Neural progenitor cell (in vitro differentiated cells): ENCODE results near the gene CDC42. TPM values are rescaled to one million over a fixed set of nuclear protein-coding genes. Genes with fewer than 3 reads are reported as not detected.
"Not testable (repeated sequence)": the region's sequence is repeated elsewhere in the genome, so short reads cannot be mapped to it uniquely, and the experiment has no call there.

Source experiments
- DNase-seq: peaks from one replicate; pipeline ENCODE4 v3.0.0-alpha.2; 2016; ENCODE audit warnings: low spot score
- H2AFZ ChIP-seq: fragments of 200-600 bp; sonication (generic); replicated peaks from 2 replicates; pipeline ENCODE4 v1.6.1; 2016; ENCODE audit warnings: antibody characterized with exemption
- H3F3A ChIP-seq: fragments of 200-600 bp; sonication (generic); 2 replicates; pipeline ENCODE4 v1.6.1; 2016; ENCODE audit warnings: antibody characterized with exemption, low read depth
- H3K27ac ChIP-seq: fragments of 200-600 bp; sonication (generic); 2 replicates; pipeline ENCODE4 v1.5.1; 2016; ENCODE audit warnings: mild to moderate bottlenecking
- H3K27me3 ChIP-seq: fragments of 200-600 bp; sonication (generic); 2 replicates; pipeline ENCODE4 v1.6.1; 2016; ENCODE audit warnings: mild to moderate bottlenecking, moderate library complexity
- H3K36me3 ChIP-seq: fragments of 200-600 bp; sonication (generic); 2 replicates; pipeline ENCODE4 v1.5.1; 2016
- H3K4me1 ChIP-seq: fragments of 200-600 bp; sonication (generic); 2 replicates; pipeline ENCODE4 v1.6.1; 2016; ENCODE audit warnings: mixed run types
- H3K4me2 ChIP-seq: fragments of 200-600 bp; sonication (generic); 2 replicates; pipeline ENCODE4 v1.6.1; 2016
- H3K4me3 ChIP-seq: fragments of 200-600 bp; sonication (generic); 2 replicates; pipeline ENCODE4 v1.5.1; 2016
- H3K79me2 ChIP-seq: fragments of 200-600 bp; sonication (generic); 2 replicates; pipeline ENCODE4 v1.6.1; 2016; ENCODE audit warnings: low read depth
- H3K9ac ChIP-seq: fragments of 200-600 bp; sonication (generic); 2 replicates; pipeline ENCODE4 v1.6.1; 2016
- H3K9me3 ChIP-seq: fragments of 200-600 bp; sonication (generic); 2 replicates; pipeline ENCODE4 v1.5.1; 2016; ENCODE audit warnings: low read depth
- H4K20me1 ChIP-seq: fragments of 200-600 bp; sonication (generic); 2 replicates; pipeline ENCODE4 v1.6.1; 2016; ENCODE audit warnings: low read depth
- H3K27ac Mint-ChIP-seq: 3 replicates; pipeline ENCODE4 v1.8.0; 2021; ENCODE audit warnings: mixed read lengths
- H3K27me3 Mint-ChIP-seq: 2 replicates; pipeline ENCODE4 v1.8.0; 2022; ENCODE audit warnings: low read depth, mild to moderate bottlenecking, inconsistent platforms, moderate library complexity, mixed read lengths; ENCODE audit not compliant: insufficient read depth
- H3K36me3 Mint-ChIP-seq: 3 replicates; pipeline ENCODE4 v1.8.0; 2021; ENCODE audit warnings: mixed read lengths
- H3K4me1 Mint-ChIP-seq: 3 replicates; pipeline ENCODE4 v1.8.0; 2021; ENCODE audit warnings: mixed read lengths
- H3K4me3 Mint-ChIP-seq: 3 replicates; pipeline ENCODE4 v1.8.0; 2021; ENCODE audit warnings: mild to moderate bottlenecking, moderate library complexity, mixed read lengths
- H3K9me3 Mint-ChIP-seq: 3 replicates; pipeline ENCODE4 v1.8.0; 2020; ENCODE audit warnings: mixed read lengths
- EZH2 ChIP-seq: fragments of 200-600 bp; sonication (generic); IDR thresholded peaks from 2 replicates; pipeline ENCODE4 v1.6.1; 2017; ENCODE audit warnings: antibody characterized with exemption, mild to moderate bottlenecking, moderate library complexity
- EZH2phosphoT487 ChIP-seq: fragments of 200-600 bp; sonication (generic); IDR thresholded peaks from 2 replicates; pipeline ENCODE4 v1.6.1; 2017; ENCODE audit warnings: antibody characterized with exemption
- total RNA-seq: library from RNA; depleted of rRNA; stranded (reverse); fragments of >200 nt; gene quantifications from 2 replicates; pipeline ENCODE4 v1.2.3, GENCODE V29; 2015; ENCODE audit warnings: low replicate concordance
- TF ChIP-seq, protein P1 (sequence below): fragments of 200-600 bp; sonication (generic); IDR thresholded peaks from 2 replicates; pipeline ENCODE4 v1.5.1; 2017; ENCODE audit warnings: antibody characterized with exemption, mild to moderate bottlenecking

CDC42 gene
- total RNA-seq, 1 donor from 2014 or later, result 348 TPM

DNA sequence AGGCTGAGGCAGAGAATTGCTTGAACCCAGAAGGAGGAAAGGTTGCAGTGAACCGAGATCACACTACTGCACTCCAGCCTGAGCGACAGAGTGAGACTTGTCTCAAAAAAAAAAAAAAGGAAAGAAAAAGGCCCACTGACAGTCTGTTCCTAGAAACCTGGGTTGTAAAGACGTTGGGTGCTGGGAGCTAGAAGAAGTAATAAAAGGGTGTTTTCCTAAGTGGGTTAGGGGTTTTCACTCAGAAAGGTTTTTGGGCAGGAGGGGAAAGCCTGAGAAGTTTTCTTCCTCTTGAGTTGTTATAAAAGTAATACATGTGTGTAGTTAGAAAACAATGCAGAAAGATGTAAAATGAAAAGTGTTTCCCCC, 25.6 kb upstream of the CDC42 start:
- Mint-ChIP-seq H3K27me3 (peaks cover 6% of the 10 kb centered on the region), H3K4me3 (peak overlapping the region; percentile 94), H3K9me3 (no peaks in the 10 kb centered on the region), H3K36me3 (peaks cover 3% of the 10 kb centered on the region), H3K27ac (no peak overlapping the region), H3K4me1 (peaks cover 24% of the 10 kb centered on the region)
- no peak overlapping the region for H3K9ac ChIP-seq
- no peaks in the 10 kb centered on the region for H3K36me3 ChIP-seq
- no peak for TF ChIP-seq EZH2
- no peak for DNase-seq
- H3K4me2 ChIP-seq, result no peak overlapping the region
- H3K4me1 ChIP-seq, result peaks cover 3% of the 10 kb centered on the region
- no peak overlapping the region for H3K27ac ChIP-seq
- peaks cover 5% of the 10 kb centered on the region for H4K20me1 ChIP-seq
- no peak overlapping the region for H3K4me3 ChIP-seq
- peaks cover 22% of the 10 kb centered on the region for H3K79me2 ChIP-seq
- H3K27me3 ChIP-seq, result no peaks in the 10 kb centered on the region
- peaks cover 31% of the 10 kb centered on the region for H3F3A ChIP-seq
- H3K9me3 ChIP-seq, result no peaks in the 10 kb centered on the region
- H2AFZ ChIP-seq, result no peak overlapping the region

DNA sequence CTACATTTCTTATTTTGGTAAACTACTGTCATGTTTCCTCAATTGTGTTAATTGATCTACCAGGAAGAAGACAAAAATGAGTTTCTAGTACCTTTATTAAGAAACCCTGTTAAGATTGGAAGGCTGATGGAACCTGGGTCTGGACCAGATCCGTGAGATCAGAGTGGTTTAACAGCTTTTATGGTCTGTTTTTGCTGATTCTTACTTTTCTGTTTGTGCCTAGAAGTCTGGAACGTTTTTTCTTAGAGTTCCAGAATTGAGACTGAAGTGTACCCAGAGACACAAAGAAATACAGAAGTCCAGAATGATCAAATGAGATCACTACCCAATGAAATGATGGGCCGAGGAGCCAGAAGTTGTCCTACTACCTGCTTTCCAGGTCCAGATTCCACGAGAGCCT, 22.5 kb upstream of the CDC42 start:
- Histone ChIP-seq H3K9ac (no peak overlapping the region), H3K36me3 (no peaks in the 10 kb centered on the region), H3K79me2 (peaks cover 22% of the 10 kb centered on the region), H3K4me2 (no peak overlapping the region), H3K27ac (no peak overlapping the region), H3F3A (peaks cover 13% of the 10 kb centered on the region), H2AFZ (no peak overlapping the region), H3K27me3 (no peaks in the 10 kb centered on the region), H4K20me1 (peaks cover 5% of the 10 kb centered on the region), H3K9me3 (no peaks in the 10 kb centered on the region), H3K4me1 (peaks cover 3% of the 10 kb centered on the region), H3K4me3 (no peak overlapping the region)
- TF ChIP-seq EZH2phosphoT487 (no peak), EZH2 (no peak)
- TF ChIP-seq, protein P1, sequence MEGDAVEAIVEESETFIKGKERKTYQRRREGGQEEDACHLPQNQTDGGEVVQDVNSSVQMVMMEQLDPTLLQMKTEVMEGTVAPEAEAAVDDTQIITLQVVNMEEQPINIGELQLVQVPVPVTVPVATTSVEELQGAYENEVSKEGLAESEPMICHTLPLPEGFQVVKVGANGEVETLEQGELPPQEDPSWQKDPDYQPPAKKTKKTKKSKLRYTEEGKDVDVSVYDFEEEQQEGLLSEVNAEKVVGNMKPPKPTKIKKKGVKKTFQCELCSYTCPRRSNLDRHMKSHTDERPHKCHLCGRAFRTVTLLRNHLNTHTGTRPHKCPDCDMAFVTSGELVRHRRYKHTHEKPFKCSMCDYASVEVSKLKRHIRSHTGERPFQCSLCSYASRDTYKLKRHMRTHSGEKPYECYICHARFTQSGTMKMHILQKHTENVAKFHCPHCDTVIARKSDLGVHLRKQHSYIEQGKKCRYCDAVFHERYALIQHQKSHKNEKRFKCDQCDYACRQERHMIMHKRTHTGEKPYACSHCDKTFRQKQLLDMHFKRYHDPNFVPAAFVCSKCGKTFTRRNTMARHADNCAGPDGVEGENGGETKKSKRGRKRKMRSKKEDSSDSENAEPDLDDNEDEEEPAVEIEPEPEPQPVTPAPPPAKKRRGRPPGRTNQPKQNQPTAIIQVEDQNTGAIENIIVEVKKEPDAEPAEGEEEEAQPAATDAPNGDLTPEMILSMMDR, result no peak
- Mint-ChIP-seq H3K4me1 (peaks cover 13% of the 10 kb centered on the region), H3K27me3 (peaks cover 2% of the 10 kb centered on the region), H3K9me3 (no peaks in the 10 kb centered on the region), H3K27ac (no peak overlapping the region), H3K36me3 (peaks cover 3% of the 10 kb centered on the region), H3K4me3 (no peak overlapping the region)
- no peak for DNase-seq

DNA sequence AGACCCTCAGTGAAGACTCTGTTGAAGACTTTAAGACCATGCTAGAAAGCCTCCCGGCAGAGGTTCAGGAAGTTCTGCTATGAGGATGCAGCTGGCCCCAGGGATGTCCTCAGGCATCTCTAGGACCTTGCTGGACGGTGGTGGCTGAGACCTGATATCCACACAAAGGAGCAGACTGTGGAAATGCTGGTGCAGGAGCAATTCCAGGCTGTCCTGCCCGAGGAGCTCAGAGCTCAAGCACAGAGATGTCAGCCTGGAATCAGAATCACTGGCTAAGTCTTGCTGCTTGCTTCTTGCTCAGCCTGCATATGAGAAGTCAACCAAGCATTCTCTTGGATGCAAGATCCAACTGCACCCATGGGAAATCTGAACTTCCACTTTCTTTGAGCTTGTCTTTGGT, 22.0 kb upstream of the CDC42 start:
- DNase-seq, result no peak
- no peaks in the 10 kb centered on the region for H3K9me3 ChIP-seq
- H3K27ac Mint-ChIP-seq, result no peak overlapping the region
- no peaks in the 10 kb centered on the region for H3K9me3 Mint-ChIP-seq
- TF ChIP-seq EZH2phosphoT487, result no peak
- no peak for TF ChIP-seq EZH2
- TF ChIP-seq, protein P1, result no peak
- H4K20me1 ChIP-seq, result peaks cover 5% of the 10 kb centered on the region
- H2AFZ ChIP-seq, result no peak overlapping the region
- no peak overlapping the region for H3K27ac ChIP-seq
- H3K4me2 ChIP-seq, result no peak overlapping the region
- peaks cover 11% of the 10 kb centered on the region for H3F3A ChIP-seq
- H3K4me3 ChIP-seq, result no peak overlapping the region
- no peaks in the 10 kb centered on the region for H3K36me3 ChIP-seq
- H3K9ac ChIP-seq, result no peak overlapping the region
- peaks cover 3% of the 10 kb centered on the region for H3K4me1 ChIP-seq
- H3K27me3 Mint-ChIP-seq, result peaks cover 2% of the 10 kb centered on the region
- H3K27me3 ChIP-seq, result no peaks in the 10 kb centered on the region
- H3K4me1 Mint-ChIP-seq, result peaks cover 11% of the 10 kb centered on the region
- peaks cover 3% of the 10 kb centered on the region for H3K36me3 Mint-ChIP-seq
- H3K4me3 Mint-ChIP-seq, result no peak overlapping the region
- H3K79me2 ChIP-seq, result peaks cover 21% of the 10 kb centered on the region

DNA sequence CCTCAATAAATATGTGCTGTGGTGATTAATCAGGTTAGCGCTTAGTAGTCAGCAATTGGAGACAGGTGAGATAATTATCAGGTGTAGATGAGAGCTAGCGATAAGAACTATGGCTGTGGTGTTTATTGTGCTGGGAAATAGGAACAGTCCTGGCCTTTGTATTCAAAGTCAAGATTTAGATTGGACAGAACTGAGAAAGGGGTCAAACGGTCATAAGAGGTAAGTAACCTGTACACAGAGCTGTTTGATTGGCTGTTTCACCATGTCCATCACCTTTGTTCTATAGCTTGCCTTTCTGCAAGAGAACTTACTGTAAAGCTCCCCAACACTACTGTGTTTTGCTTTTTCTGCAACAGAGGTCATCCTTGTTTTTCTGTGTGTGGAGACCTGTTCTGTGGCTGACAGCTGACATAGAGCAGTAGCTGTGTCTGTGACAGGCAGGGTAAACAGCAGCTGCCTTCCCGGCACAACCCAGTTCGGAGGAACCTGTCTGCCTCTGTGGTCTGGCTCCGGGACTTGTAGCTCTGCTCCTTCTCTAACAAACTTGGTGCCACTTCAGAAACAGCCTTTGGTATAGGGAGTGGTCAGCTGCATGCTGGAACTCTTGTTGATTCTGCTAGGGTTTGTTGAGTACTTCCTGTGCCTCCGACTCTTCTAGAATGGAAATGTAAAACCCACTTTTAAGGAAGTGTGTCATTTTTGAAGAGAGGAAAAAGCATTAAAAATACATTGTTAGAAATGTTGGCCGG, 21.1 kb upstream of the CDC42 start:
- no peaks in the 10 kb centered on the region for H3K9me3 Mint-ChIP-seq
- no peaks in the 10 kb centered on the region for H3K36me3 ChIP-seq
- TF ChIP-seq, protein P1, result no peak
- TF ChIP-seq EZH2 (no peak), EZH2phosphoT487 (no peak)
- H3K27ac ChIP-seq, result no peak overlapping the region
- H3K9me3 ChIP-seq, result no peaks in the 10 kb centered on the region
- H3K79me2 ChIP-seq, result peaks cover 11% of the 10 kb centered on the region
- H3K36me3 Mint-ChIP-seq, result peaks cover 3% of the 10 kb centered on the region
- no peaks in the 10 kb centered on the region for H3K27me3 ChIP-seq
- no peak for DNase-seq
- H4K20me1 ChIP-seq, result peaks cover 3% of the 10 kb centered on the region
- no peaks in the 10 kb centered on the region for H3K27me3 Mint-ChIP-seq
- H3K4me3 Mint-ChIP-seq, result no peak overlapping the region
- no peak overlapping the region for H3K4me3 ChIP-seq
- peaks cover 11% of the 10 kb centered on the region for H3F3A ChIP-seq
- no peak overlapping the region for H3K4me2 ChIP-seq
- H3K9ac ChIP-seq, result no peak overlapping the region
- H3K4me1 Mint-ChIP-seq, result peaks cover 5% of the 10 kb centered on the region
- H3K4me1 ChIP-seq, result peaks cover 2% of the 10 kb centered on the region
- H3K27ac Mint-ChIP-seq, result no peak overlapping the region
- H2AFZ ChIP-seq, result no peak overlapping the region

DNA sequence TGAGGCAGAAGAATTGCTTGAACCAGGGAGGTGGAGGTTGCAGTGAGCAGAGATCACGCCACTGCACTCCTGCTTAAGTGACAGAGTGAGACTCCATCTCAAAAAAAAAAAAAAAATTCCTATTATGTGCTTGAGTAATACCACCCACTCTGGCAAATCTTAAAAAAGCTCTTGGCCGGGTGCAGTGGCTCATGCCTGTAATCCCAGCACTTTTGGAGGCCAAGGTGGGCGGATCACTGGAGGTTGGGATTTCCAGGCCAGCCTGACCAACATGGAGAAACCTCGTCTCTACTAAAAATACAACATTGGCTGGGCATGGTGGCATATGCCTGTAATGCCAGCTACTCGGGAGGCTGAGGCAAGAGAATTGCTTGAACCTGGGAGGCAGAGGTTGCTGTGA, 17.7 kb upstream of the CDC42 start:
- not testable (repeated sequence) for H3K36me3 ChIP-seq, H3K4me1 ChIP-seq, H3K36me3 Mint-ChIP-seq, H3K4me3 Mint-ChIP-seq, H3K9me3 ChIP-seq, H3K4me2 ChIP-seq, H3K27me3 Mint-ChIP-seq, H3K27ac ChIP-seq, H3K4me3 ChIP-seq, H3F3A ChIP-seq, H3K9me3 Mint-ChIP-seq, H2AFZ ChIP-seq, H3K27me3 ChIP-seq, DNase-seq, H4K20me1 ChIP-seq, H3K79me2 ChIP-seq, H3K27ac Mint-ChIP-seq, H3K9ac ChIP-seq
- H3K4me1 Mint-ChIP-seq, result peaks cover 16% of the 10 kb centered on the region
